NCI-H446 treated with DMSO at 0.1 percent for 48 hours (cell line): ENCODE results near the gene TM6SF1.
"Not testable (repeated sequence)": the region's sequence is repeated elsewhere in the genome, so short reads cannot be mapped to it uniquely, and the experiment has no call there.

Source experiments
- DNase-seq: peaks from one replicate; lab custom pipeline; 2025; lab: John Stamatoyannopoulos, UW

TM6SF1 gene

DNA sequence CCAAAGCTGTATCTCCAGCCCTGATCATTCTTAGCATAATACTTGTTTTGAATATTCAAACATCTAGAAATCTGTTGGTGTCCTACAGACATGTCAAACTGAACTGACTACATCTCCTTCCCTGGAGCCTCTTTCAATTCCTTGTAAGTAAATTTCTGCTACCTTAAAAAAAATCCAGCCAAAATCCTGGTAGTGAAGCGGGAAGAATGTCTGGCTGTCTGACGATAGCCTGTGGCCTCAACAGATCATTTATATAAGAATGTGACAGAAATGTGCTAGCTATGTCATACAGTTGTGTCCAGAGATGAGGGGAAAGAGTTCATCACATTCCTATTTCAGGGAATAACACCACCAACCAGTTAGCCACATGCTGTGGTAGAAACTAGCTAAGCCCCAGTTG is 18.6 kb upstream of the TM6SF1 start:
- DNase-seq = no peak

DNA sequence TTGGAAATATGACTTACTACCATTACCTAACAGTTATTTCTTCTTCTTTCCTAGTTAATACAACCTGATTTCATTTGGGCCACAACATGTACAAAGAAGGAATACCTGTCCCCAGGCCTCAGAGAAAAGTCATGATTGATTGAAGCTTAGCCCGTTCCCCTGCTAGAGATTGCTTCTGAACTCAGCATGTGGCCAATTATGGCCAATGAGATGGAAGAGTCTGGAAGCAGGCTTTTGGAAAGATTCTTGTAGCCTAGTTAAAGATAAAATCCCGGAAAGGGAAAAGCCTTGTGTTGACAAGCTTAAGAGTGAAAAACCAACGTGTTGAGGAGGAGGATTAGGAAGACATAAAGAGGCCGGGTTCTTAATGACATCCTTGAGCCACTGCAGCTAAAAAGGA is 17.0 kb upstream of the TM6SF1 start:
- no peak for DNase-seq

DNA sequence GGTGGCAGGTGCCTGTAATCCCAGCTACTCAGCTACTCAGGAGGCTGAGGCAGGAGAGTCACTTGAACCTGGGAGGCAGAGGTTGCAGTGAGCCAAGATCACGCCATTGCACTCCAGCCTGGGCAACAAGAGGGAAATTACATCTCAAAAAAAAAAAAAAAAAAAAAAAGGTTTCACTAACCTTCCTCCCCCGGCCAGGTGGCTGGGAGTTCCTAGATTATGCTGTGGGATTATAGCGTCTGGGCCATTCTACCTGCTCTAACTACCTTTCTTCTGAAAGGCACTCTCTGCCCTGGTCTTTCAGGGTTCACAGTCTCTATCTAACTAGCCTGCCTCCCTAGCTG is 15.5 kb upstream of the TM6SF1 start:
- DNase-seq = not testable (repeated sequence)

DNA sequence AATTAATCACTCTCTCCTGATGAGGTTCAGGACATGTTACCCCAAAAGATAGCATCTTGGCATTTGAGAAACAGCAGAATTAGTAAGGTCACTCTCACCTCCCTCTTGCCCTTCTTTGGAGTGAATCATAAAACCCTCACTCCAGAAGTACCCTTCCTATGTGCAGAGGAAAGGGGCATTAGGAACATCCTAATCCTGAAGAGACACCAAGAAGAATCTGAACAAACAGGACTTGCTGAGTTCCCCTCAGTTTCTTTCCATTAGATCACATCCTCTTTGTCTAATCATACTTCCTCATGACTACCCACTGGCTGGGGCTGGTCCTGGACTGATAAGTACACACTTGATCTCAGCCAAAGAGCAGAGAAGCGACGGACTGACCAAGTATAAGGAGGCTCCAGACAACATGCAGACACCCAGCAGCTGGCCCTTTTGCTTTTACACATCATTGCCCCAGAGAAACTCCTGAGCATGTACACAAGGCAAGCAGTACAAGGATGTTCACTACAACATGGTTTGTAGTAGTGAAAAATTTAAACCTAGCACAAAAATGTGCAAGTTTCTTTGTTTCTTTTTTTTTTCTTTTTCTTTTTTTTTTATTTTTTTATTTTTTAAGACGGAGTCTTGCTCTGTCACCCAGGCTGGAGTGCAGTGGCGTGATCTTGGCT is 15.0 kb upstream of the TM6SF1 start:
- no peak for DNase-seq

- no peak for DNase-seq
Measured at GRCh38 chr15:83094583-83094982, 12.9 kb upstream of the TM6SF1 start.

GRCh38 chr15:83098079-83098478 is 9.4 kb upstream of the TM6SF1 start:
- no peak for DNase-seq

DNA sequence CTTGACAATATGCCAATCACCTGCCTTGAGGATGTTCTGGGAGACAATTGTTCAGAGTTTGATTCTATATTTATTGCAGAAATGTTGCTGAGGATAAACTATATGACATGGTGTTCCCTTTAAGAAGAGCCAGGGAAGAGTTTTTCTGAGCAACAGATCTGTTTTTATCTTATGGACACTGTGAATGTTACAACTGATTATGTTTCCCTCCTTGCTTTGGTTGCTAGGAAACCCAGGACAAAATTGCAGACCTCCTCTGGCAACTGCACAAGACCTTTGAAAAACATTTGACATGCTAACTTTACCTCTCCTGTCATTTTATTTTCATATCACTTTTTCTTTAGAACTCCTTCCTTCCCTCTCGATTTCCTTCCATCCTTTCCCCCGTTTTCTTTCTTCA is 8.2 kb upstream of the TM6SF1 start:
- no peak for DNase-seq

DNA sequence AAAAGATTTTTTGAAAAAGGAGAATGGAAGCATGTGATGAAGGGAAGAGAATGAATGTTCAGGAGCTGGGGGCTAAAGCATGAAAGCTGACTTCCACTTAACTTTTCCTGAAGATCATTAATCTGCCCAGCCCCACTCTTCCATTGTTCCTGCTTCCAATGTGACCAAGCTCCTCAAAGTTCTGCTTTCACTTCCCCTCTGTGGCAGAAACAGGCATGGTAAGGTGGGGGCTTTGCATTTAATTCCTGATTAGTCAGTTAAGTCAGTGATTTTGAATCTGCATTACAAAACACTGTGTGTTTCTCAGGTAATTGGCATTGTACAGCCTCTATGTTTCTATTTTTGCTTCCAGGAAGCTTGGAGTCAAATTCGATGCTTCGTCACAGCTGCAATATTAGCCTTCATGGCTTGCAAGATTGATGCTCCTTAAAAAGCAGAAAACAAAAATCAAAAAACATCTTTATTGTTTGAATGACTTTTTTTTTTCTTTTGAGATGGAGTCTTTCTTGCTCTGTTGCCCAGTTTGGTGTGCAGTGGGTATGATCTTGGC is 7.3 kb upstream of the TM6SF1 start:
- DNase-seq = no peak

DNA sequence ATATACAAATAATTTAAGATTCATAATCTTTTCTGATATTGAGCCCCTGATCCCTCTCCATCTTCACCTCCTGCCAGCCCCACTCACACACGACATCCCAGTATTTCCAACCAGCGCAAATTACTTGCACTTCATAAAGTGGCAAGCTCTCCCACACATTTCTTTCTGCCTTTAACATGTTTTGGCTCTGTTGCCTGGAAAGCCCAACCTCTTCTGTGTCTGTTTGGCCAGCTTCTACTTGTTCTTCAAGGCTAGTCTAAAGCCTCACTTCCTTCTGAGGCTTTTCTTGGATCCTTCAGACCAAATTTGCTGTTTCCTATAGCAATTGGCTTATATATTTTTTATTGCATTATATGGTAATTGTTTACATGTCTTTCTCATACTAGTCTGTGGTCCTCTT is 5.1 kb upstream of the TM6SF1 start:
- no peak for DNase-seq

GRCh38 chr15:83104141-83104540 is 3.3 kb upstream of the TM6SF1 start:
- DNase-seq = no peak

GRCh38 chr15:83105440-83105839 is 2.0 kb upstream of the TM6SF1 start:
- no peak for DNase-seq

DNA sequence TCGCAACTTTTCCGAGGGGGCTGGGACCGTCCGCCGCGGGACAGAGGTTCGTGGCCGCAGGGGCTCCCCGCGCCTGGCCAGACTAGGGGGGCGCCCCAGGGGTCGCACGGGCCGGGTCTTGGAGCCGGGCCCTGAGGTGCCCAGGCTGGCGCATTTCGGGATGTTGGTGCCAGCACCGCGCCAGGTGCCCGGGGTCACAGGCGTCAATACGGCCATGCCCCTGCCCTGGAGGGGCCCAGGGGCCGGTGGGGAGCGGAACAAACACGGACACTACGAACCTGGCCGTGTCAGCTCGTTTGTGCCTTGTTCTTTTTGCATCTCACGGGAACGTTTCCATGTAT is 366 bp downstream of the TM6SF1 start:
- DNase-seq = no peak

DNA sequence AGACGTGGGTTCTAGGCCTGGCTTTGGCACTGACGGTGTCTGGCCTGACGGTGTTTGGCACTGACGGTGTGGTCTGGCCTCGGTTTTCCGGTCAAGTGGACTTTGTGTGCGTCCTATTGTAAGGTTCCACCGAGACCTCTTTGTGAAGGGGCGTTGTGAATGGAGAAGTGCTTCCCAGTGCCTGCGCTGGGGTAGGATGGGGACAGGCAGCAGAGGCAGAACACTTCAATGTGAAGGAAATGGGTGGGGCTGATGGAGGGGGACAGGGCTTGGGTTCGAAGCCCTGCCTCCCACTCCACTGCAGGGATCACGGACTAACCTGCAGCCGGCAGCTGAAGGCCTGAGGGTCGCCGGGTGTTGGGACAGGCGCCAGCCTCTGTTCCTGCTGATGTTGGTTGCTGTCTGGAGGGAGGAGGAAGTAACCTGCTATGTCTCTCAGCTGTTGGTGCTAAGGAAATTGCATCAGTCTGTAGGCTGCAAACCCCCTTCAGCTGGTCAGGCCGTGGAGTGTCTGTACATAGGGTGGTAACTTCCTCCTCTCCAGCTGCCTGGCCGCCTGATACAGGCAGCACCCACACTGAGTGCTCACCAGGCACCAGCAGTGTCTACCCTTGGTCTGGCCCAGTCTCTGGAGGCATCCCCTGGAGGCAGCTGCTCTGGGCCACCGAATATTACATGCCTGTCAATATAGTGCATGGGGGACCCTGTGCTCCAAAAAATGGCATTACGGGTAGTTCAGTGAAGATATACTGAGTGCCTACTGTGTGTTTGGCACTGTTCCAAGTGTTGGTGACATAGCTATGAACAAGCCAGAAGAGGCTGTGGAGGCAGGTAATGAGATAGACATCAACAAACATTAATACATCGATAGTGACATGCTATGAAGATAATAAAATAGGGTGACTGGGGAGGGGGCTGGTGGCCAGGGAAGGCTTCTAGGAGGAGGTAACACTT is 1.1 kb downstream of the TM6SF1 start:
- no peak for DNase-seq

GRCh38 chr15:83109532-83109931 is 2.1 kb downstream of the TM6SF1 start:
- DNase-seq = no peak

DNA sequence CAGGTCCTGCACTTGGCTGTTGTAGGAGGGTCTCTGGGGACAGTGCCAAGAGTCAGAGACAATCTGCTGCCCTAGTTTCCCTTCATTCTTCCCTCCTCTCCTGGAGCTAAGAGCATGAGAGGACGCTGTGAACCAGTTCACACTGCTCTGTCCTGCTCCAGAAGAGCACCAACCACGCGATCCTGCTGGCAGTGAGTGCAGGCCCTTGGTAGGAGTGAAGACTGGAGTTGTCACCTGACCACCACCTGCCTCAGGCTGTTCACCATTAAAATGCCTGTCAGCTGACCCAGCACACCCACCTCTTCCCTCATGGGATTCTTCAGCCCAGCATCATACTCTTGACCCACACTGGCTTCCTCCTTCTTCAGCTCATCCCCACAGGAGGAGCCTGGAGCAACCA is 2.9 kb downstream of the TM6SF1 start:
- DNase-seq = no peak

GRCh38 chr15:83111149-83111548 is 3.7 kb downstream of the TM6SF1 start:
- DNase-seq = no peak

DNA sequence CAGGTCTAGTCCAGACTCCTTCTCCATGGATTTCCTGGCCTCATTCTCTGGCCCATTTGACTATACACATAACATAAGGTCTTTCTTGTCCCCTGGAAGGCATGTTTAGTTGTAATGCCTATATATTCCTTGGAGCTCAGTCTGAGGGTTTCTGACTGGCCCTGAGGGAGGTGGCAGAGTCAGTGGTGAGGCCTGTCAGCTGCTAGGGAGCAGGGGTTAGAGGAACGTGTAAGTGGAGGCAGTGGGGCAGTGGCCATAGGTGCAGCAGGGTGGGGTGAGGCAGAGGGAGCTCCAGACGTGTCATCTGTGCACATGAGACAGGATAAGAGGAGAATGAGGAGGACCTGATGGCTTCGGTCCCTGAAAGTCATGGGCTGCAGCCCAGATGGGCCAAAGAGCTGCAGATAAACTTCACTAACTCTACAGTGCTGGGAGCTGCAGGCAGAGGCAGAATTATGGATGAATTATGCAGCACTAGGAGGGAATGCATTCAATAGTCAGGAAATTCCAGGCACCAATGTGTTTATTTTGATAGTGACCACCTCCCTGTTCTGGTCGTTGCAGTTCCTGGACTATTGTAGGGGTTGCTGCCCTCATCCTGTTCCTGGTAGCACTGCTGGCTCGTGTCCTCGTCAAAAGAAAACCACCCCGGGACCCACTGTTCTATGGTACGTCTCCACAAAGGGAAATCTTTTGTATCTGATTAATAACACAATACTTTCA is 4.9 kb downstream of the TM6SF1 start:
- DNase-seq = no peak

DNA sequence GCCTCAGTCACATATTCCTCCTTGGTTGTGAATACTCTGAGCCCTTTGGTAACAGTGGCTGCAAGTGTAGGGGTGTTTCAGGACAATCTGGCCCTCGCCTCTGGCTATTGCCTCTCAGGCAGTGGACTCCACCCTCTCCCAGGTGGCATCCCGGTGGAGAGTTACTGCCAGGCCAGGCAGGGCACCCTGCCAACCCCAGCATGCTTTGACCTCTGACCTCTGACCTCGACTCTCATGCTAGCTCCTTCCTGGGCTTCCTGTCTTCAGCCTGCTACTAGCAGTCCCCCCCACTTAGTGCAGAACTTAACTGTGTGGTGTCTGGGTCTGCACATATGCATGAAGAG is 5.5 kb downstream of the TM6SF1 start:
- DNase-seq = no peak

DNA sequence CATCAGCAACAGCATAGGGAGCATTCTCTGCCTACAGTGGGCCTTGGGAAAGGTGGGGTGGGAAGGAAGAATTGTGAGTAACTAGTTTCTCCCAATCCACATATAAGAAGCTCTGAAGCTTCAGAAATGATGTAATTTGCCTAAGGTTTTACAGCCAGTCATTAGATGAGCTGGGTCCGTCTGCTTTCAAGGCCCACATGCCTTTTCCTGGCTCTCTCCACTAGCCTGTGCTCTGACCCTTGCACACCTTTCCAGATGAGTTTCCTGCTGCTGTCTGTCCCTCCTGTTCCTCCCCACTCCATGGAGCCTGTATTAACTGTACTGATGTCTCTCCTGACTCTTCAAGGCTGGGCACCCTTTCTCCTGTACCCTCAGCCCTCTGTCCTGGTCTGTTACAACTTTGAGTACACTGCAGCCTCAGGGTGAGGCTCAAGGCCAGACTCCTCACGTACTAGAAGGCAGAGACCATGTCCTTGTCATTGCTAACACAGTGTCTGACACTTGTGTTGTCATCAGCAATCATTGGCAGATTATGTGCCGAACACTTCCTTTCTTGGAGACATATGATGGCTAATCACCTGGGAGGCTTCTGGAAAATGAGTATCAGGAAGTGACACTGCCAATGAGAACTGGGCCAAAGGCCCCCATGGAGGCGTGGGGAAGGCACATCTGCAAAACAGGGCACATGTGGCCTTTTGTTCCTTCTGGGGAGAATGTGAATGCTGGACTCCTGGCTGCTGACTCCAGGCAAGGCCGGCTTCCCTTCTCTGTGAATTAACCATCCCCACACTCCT is 6.6 kb downstream of the TM6SF1 start:
- DNase-seq = no peak

DNA sequence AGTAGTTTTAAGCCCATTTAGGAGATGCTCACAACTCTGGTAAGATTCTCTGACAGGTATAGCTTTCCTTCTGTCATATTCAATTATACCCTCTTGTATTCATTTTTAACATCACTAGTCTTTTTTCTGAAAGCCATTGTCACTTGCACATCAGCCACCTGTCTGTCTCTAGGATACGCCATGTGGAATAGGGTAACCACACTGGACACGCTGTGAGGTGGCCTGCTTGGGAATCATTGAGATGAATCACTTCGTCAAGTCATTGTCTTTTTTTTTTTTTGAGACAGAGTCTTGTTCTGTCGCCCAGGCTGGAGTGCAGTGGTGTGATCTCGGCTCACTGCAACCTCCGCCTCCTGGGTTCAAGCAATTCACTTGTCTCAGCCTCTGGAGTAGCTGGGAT is 7.4 kb downstream of the TM6SF1 start:
- DNase-seq = no peak

- DNase-seq = no peak
Measured at GRCh38 chr15:83115410-83115809, 8.0 kb downstream of the TM6SF1 start.
